BJ (cell line): ENCODE measurements around the gene NPHP3. TPM values are rescaled to one million over a fixed set of nuclear protein-coding genes. Genes with fewer than 3 reads are reported as not detected.
"Not testable (repeated sequence)": the region's sequence is repeated elsewhere in the genome, so short reads cannot be mapped to it uniquely, and the experiment has no call there.

Experiments used
- CTCF ChIA-PET: fragments of 350-600 bp; formaldehyde crosslinking; extraction: SDS; loops from one replicate; lab custom pipeline; 2021; ENCODE audit warnings: antibody characterized with exemption, inconsistent platforms; lab: Yijun Ruan, JAX
- POLR2A ChIA-PET: fragments of 300-600 bp; sonication (Branson Sonifier 250); formaldehyde crosslinking; extraction: SDS; loops from one replicate; lab custom pipeline; 2021; ENCODE audit warnings: antibody characterized with exemption; lab: Charles Lee
- DNase-seq: peaks from one replicate; pipeline ENCODE4 v3.0.0-alpha.2; 2011; ENCODE audit warnings: low read depth
- H3K27me3 ChIP-seq: 2 replicates; pipeline ENCODE4 v1.6.0; 2011; ENCODE audit warnings: low read length; ENCODE audit not compliant: control insufficient read depth, insufficient read depth
- H3K36me3 ChIP-seq: 2 replicates; pipeline ENCODE4 v1.5.1; 2011; ENCODE audit warnings: low read length; ENCODE audit not compliant: control insufficient read depth, insufficient read depth
- H3K4me3 ChIP-seq: 2 replicates; pipeline ENCODE4 v1.5.1; 2011; ENCODE audit warnings: low read depth, mild to moderate bottlenecking, control low read depth, low read length
- CTCF ChIP-seq: IDR thresholded peaks from 2 replicates; pipeline ENCODE4 v1.5.1; 2011; ENCODE audit warnings: low read depth, mild to moderate bottlenecking, control low read depth, inconsistent platforms, low read length, moderate library complexity; ENCODE audit not compliant: insufficient read depth
- polyA plus RNA-seq: library from polyadenylated mRNA; depleted of rRNA; stranded (reverse); fragments of >200 nt; gene quantifications from 2 replicates; pipeline ENCODE4 v1.2.3, GENCODE V29; 2011

NPHP3 gene
- polyA plus RNA-seq, 1 experiment = 12.3 TPM

GRCh38 chr3:132650153-132650552, 72.1 kb downstream of the NPHP3 start:
- no peak for DNase-seq
- TF ChIP-seq CTCF = no peak
- H3K27me3 ChIP-seq = no peaks in the 10 kb centered on the region
- ChIA-PET POLR2A (no interaction called here), CTCF (interaction anchor here (1.4 kb wide), 1 partner anchor 9 kb away, joined by 3 read pairs; no protein-coding TSS in a partner anchor)
- H3K4me3 ChIP-seq = no peak overlapping the region
- no peaks in the 10 kb centered on the region for H3K36me3 ChIP-seq

- Histone ChIP-seq H3K27me3 (no peaks in the 10 kb centered on the region), H3K4me3 (no peak overlapping the region), H3K36me3 (no peaks in the 10 kb centered on the region)
- CTCF ChIA-PET = interaction anchor here (0.7 to 1.5 kb wide), 5 partner anchors 16 to 293 kb away, joined by 3 to 7 read pairs (median 3); no protein-coding TSS in a partner anchor
- TF ChIP-seq CTCF = no peak
- POLR2A ChIA-PET = no interaction called here
- no peak for DNase-seq
Observed at GRCh38 chr3:132645058-132645457, 77.2 kb downstream of the NPHP3 start.

- POLR2A ChIA-PET = no interaction called here
- no peak for DNase-seq
- no peaks in the 10 kb centered on the region for H3K36me3 ChIP-seq
- CTCF ChIA-PET = interaction anchor here (0.7 to 6.7 kb wide), 16 partner anchors 9 to 301 kb away, joined by 3 to 137 read pairs (median 4); partner anchors contain the start of gene ACAD11
- TF ChIP-seq CTCF = no peak
- H3K27me3 ChIP-seq = no peaks in the 10 kb centered on the region
- H3K4me3 ChIP-seq = no peak overlapping the region
Observed at GRCh38 chr3:132643366-132643765, 78.8 kb downstream of the NPHP3 start.

GRCh38 chr3:132642539-132642847, 79.7 kb downstream of the NPHP3 start:
- CTCF ChIA-PET = interaction anchor here (1.0 to 6.7 kb wide), 13 partner anchors 10 to 300 kb away, joined by 3 to 137 read pairs (median 4); partner anchors contain the start of gene ACAD11
- POLR2A ChIA-PET = no interaction called here
- TF ChIP-seq CTCF = no peak
- Histone ChIP-seq H3K36me3 (no peaks in the 10 kb centered on the region), H3K27me3 (no peaks in the 10 kb centered on the region), H3K4me3 (no peak overlapping the region)
- no peak for DNase-seq

- ChIA-PET CTCF (interaction anchor here (0.6 to 6.7 kb wide), 12 partner anchors 10 to 291 kb away, joined by 3 to 137 read pairs (median 4); partner anchors contain the start of gene ACAD11), POLR2A (interaction anchor here (0.7 kb wide), 1 partner anchor 11 kb away, joined by 3 read pairs; no protein-coding TSS in a partner anchor)
- peak; percentile 59 for TF ChIP-seq CTCF
- no peaks in the 10 kb centered on the region for H3K36me3 ChIP-seq
- H3K4me3 ChIP-seq = no peak overlapping the region
- DNase-seq = no peak
- no peaks in the 10 kb centered on the region for H3K27me3 ChIP-seq
Observed at GRCh38 chr3:132641837-132642538, 80.2 kb downstream of the NPHP3 start.

- CTCF ChIA-PET = interaction anchor here (0.6 to 6.7 kb wide), 8 partner anchors 11 to 288 kb away, joined by 3 to 137 read pairs (median 6); partner anchors contain the start of gene ACAD11
- not testable (repeated sequence) for H3K27me3 ChIP-seq, H3K36me3 ChIP-seq, DNase-seq, H3K4me3 ChIP-seq
- POLR2A ChIA-PET = interaction anchor here (0.7 kb wide), 1 partner anchor 11 kb away, joined by 3 read pairs; no protein-coding TSS in a partner anchor
Observed at GRCh38 chr3:132641427-132641826, 80.8 kb downstream of the NPHP3 start.
